Right lobe of liver (tissue), 4 donors: ENCODE data around the gene RPS6KA5.

Experiments
- CTCF ChIP-seq, 4 donors: fragments of 200-600 bp in 3 of 4; fragments of 450-650 bp in 1 of 4; IDR thresholded peaks; one replicate each; pipeline versions ENCODE4 v1.5.1 to v1.8.0; 2016 to 2022; ENCODE audit warnings: antibody characterized with exemption in 4 of 4, mild to moderate bottlenecking in 2 of 4
- POLR2A ChIP-seq: fragments of 450-650 bp; IDR thresholded peaks from one replicate; pipeline ENCODE4 v1.6.1; 2017; ENCODE audit warnings: antibody characterized with exemption, mild to moderate bottlenecking
- donor health status: DM: no; HTN: no; CAD: no.
- donor health status: DM: no; HTN: no; CAD: no.
- donor health status: DM: no; HTN: yes; CAD: no.

GRCh38 chr14:90976101-90976500 lies 84.3 kb downstream of the RPS6KA5 start:
- TF ChIP-seq CTCF (IDR thresholded peaks at IDR 0.05), result no peak
- TF ChIP-seq POLR2A, result no peak
